Stimulated activated CD8-positive, alpha-beta memory T cell treated with anti-CD3 and anti-CD28 coated beads, Interleukin-12 subunit alpha, Interleukin-12 subunit beta, amount 100 ng/mL, for 24 hours (primary cell): ENCODE results near the gene MORC2.

ENCODE experiments used
- DNase-seq: peaks from one replicate; pipeline ENCODE4 v3.0.0-alpha.2; 2020; ENCODE audit errors: extremely low read depth

MORC2 gene

GRCh38 chr22:30889268-30889995 lies 79.1 kb downstream of the MORC2 start:
- no peak for DNase-seq

- no peak for DNase-seq
Measured at GRCh38 chr22:30887861-30888260, 80.7 kb downstream of the MORC2 start.

- DNase-seq, result no peak
Measured at GRCh38 chr22:30887453-30887852, 81.1 kb downstream of the MORC2 start.

GRCh38 chr22:30885591-30885990 lies 83.0 kb downstream of the MORC2 start:
- no peak for DNase-seq

- no peak for DNase-seq
Measured at GRCh38 chr22:30885001-30885366, 83.6 kb downstream of the MORC2 start.

- DNase-seq, result no peak
Measured at GRCh38 chr22:30884211-30885000, 84.2 kb downstream of the MORC2 start.

- DNase-seq, result no peak
Measured at GRCh38 chr22:30883586-30884145, 84.9 kb downstream of the MORC2 start.

GRCh38 chr22:30882974-30883533 lies 85.5 kb downstream of the MORC2 start:
- no peak for DNase-seq

GRCh38 chr22:30882184-30882717 lies 86.3 kb downstream of the MORC2 start:
- DNase-seq, result no peak

- no peak for DNase-seq
Measured at GRCh38 chr22:30881361-30882183, 87.0 kb downstream of the MORC2 start.

GRCh38 chr22:30880847-30881246 lies 87.7 kb downstream of the MORC2 start:
- no peak for DNase-seq

- DNase-seq, result no peak
Measured at GRCh38 chr22:30880181-30880601, 88.4 kb downstream of the MORC2 start.

GRCh38 chr22:30879415-30879797 lies 89.2 kb downstream of the MORC2 start:
- DNase-seq, result no peak

- no peak for DNase-seq
Measured at GRCh38 chr22:30878516-30879414, 89.8 kb downstream of the MORC2 start.

- DNase-seq, result no peak
Measured at GRCh38 chr22:30877662-30878515, 90.7 kb downstream of the MORC2 start.

GRCh38 chr22:30876915-30877553 lies 91.5 kb downstream of the MORC2 start:
- DNase-seq, result no peak

GRCh38 chr22:30876221-30876751 lies 92.3 kb downstream of the MORC2 start:
- DNase-seq, result no peak

- DNase-seq, result no peak
Measured at GRCh38 chr22:30875481-30876215, 92.9 kb downstream of the MORC2 start.
